ENCODE measurements around the gene PRRC2A. TPM values are rescaled to one million over a fixed set of nuclear protein-coding genes. Genes with fewer than 3 reads are reported as not detected.
A peak's percentile ranks its signal among the peaks of the same experiment; 100 is the strongest.

PRRC2A gene
- total RNA-seq, 3 donors from 2014 or later = 109 to 151 (median 120) TPM

DNA sequence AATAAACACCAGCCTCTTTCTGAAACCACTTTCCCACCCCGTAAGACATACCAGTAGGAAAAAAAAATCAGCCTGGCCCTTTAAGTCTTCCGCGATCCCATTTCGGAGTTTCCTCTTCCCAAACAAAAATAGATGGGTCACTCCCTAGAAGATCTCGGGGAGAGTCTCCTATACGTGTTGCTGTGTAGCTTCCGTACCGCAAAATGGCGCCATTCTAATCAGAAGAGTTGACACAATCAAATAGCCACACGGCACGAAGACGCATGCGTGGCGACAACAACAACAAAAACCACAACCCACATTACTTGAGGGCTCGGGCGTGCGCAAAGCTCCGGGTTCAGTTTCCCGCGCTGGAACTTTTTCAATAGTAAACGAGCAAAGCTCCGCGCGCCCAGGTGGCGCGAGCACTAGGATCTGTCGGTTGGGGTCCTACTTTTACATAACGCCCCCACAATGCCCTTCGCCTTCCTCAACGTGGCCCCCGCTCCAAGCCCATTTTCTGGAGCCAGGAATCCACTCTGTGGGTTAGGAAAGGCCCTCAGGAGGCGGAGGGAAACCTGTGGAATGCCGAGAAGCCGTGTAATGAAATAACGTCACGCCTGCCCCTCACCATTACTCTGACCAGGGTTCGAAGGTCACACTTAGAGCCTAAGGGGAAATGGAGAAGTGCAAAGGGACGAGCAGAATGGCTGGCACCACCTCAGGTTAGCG lies 44.4 kb downstream of the PRRC2A start, which contains the start of gene GPANK1:
Gene GPANK1, minus strand, starts transcription at position 208 of the 711 bp plus-strand sequence. CDS start 519 bp downstream, outside the sequence.
- TF ChIP-seq, protein P1, sequence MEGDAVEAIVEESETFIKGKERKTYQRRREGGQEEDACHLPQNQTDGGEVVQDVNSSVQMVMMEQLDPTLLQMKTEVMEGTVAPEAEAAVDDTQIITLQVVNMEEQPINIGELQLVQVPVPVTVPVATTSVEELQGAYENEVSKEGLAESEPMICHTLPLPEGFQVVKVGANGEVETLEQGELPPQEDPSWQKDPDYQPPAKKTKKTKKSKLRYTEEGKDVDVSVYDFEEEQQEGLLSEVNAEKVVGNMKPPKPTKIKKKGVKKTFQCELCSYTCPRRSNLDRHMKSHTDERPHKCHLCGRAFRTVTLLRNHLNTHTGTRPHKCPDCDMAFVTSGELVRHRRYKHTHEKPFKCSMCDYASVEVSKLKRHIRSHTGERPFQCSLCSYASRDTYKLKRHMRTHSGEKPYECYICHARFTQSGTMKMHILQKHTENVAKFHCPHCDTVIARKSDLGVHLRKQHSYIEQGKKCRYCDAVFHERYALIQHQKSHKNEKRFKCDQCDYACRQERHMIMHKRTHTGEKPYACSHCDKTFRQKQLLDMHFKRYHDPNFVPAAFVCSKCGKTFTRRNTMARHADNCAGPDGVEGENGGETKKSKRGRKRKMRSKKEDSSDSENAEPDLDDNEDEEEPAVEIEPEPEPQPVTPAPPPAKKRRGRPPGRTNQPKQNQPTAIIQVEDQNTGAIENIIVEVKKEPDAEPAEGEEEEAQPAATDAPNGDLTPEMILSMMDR (IDR thresholded peaks at IDR 0.05) = no peak
- peaks cover 10% of the 10 kb centered on the region for H3K36me3 ChIP-seq (ENCODE audit: low read depth)
- intact Hi-C loops (cut with DNase I, micrococcal nuclease) = no loop called here
- no peaks in the 10 kb centered on the region for H3K9me3 ChIP-seq
- peak; percentile 90 to 96 (median 94) for DNase-seq
- peaks cover 27% of the 10 kb centered on the region for H3K4me1 ChIP-seq (ENCODE audit: low read depth)
- ATAC-seq = peak; percentile 73
- peak within 1 kb of the TSS; percentile 81 for H3K4me3 ChIP-seq

DNA sequence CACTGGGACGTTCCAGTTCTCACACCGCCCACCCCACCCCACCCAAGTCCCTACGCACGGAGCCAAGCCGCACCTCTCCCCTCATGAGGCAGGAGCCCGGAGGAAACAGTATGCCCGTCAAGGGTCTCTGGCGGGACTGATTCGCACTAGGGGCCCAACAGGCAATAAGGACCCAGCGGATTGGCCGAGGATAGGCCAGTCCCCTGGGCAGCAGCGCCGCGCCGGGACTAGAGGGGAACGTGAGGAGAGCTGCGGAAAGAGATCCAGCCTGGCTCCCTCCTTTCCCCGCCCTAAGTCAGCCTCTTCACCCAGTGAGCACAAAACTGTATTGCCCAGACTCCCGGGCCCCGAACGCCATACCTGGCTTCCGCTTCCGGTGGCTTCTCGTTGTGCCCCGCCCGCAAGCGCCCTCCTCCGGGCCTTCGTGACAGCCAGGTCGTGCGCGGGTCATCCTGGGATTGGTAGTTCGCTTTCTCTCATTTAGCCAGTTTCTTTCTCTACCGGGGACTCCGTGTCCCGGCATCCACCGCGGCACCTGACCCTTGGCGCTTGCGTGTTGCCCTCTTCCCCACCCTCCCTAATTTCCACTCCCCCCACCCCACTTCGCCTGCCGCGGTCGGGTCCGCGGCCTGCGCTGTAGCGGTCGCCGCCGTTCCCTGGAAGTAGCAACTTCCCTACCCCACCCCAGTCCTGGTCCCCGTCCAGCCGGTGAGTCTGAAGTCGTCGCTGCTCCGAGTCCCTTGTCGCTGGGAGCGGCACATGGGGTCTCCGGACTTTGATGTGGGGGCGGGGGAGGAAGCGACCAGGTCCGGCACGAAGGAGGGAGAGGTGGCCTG lies 45.2 kb downstream of the PRRC2A start, which contains the start of gene CSNK2B:
Gene CSNK2B, plus strand, starts transcription at position 580 of the 836 bp plus-strand sequence. CDS start 752 bp downstream, outside the sequence.
- TF ChIP-seq, protein P1 (IDR thresholded peaks at IDR 0.05) = no peak
- Histone ChIP-seq H3K4me3 (peak within 1 kb of the TSS; percentile 81), H3K36me3 (ENCODE audit: low read depth) (peaks cover 10% of the 10 kb centered on the region), H3K9me3 (no peaks in the 10 kb centered on the region), H3K4me1 (ENCODE audit: low read depth) (peaks cover 27% of the 10 kb centered on the region)
- DNase-seq (peak; percentile 98 to 99 (median 99)), ATAC-seq (peak; percentile 91)
- intact Hi-C loops (cut with DNase I, micrococcal nuclease) = no loop called here

DNA sequence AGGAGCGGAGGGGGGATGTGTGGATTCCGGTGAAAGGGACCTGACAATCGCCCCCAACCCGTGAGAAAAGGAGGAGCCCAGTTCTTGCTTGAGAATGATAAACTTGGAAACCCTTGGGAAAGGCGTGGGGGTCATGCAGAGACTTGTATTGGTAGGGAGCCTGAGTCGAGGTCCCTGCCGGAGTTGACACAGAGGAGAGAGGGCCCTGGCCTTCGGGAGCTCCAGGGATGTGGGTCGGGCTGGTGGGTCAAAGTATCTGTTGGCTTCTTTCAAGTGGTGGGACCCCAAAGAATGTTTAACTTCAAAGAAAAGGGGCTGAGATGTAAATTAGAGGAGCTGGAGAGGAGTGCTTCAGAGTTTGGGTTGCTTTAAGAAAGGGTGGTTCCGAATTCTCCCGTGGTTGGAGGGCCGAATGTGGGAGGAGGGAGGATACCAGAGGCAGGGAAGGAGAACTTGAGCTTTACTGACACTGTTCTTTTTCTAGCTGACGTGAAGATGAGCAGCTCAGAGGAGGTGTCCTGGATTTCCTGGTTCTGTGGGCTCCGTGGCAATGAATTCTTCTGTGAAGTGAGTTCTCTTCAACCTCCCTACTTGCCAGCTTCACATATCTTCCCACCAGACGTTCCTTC lies 45.9 kb downstream of the PRRC2A start:
- Histone ChIP-seq H3K36me3 (ENCODE audit: low read depth) (peaks cover 10% of the 10 kb centered on the region), H3K4me3 (peak overlapping the region; percentile 81), H3K9me3 (no peaks in the 10 kb centered on the region), H3K4me1 (ENCODE audit: low read depth) (peaks cover 22% of the 10 kb centered on the region)
- DNase-seq = no peak
- no peak for ATAC-seq
- TF ChIP-seq, protein P1 (IDR thresholded peaks at IDR 0.05) = no peak
- intact Hi-C loops (cut with DNase I, micrococcal nuclease) = no loop called here

DNA sequence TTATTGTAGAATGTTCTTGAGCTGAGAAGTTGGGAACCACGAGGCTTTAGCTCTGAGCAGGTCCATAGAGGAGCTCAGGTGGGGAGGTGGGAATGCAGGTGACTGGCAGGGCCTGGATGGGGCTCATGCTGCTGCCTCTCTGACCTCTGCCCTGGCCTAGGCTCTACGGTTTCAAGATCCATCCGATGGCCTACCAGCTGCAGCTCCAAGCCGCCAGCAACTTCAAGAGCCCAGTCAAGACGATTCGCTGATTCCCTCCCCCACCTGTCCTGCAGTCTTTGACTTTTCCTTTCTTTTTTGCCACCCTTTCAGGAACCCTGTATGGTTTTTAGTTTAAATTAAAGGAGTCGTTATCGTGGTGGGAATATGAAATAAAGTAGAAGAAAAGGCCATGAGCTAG lies 49.2 kb downstream of the PRRC2A start, which contains the start of gene LY6G5B:
Gene LY6G5B, plus strand, starts transcription at position 301 of the 400 bp plus-strand sequence. CDS start 975 bp downstream, outside the sequence.
- intact Hi-C loops (cut with DNase I, micrococcal nuclease) = no loop called here
- DNase-seq (no peak), ATAC-seq (no peak)
- Histone ChIP-seq H3K36me3 (ENCODE audit: low read depth) (peaks cover 10% of the 10 kb centered on the region), H3K9me3 (no peaks in the 10 kb centered on the region), H3K4me1 (ENCODE audit: low read depth) (peaks cover 9% of the 10 kb centered on the region), H3K4me3 (no peak within 1 kb of the TSS)
- TF ChIP-seq, protein P1 (IDR thresholded peaks at IDR 0.05) = no peak

DNA sequence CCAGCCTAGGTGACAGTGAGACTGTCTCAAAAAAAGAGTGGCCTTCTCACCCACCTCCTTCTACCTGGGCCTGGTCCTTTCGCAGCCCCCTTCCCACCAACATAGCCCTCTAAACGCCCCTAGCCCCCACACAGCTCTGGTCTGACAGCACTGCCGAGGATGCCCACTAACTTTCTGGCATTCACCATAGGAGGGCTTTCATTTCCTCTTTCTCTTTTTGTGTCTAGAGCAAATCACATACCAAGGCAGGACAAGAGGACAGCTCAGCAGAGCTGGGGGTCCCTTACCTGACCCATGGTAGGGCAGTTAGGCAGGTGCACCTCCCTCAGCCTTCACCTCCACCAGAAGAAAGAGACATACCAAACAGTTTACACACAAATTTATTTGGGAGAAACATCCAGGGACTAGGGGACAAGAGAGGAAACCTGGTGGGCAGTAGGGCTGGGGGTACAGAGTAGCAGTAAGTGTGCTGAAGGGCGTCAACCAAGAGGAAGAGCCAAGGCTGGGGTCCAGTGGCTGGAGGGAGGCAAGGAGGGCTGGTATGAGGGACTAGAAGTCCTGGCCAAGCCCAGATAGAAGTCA lies 55.9 kb downstream of the PRRC2A start:
- H3K4me3 ChIP-seq = no peak overlapping the region
- intact Hi-C loops (cut with DNase I, micrococcal nuclease) = no loop called here
- H3K9me3 ChIP-seq = no peaks in the 10 kb centered on the region
- H3K4me1 ChIP-seq (ENCODE audit: low read depth) = peaks cover 11% of the 10 kb centered on the region
- TF ChIP-seq, protein P1 (IDR thresholded peaks at IDR 0.05) = no peak
- ATAC-seq (no peak), DNase-seq (no peak)
- no peaks in the 10 kb centered on the region for H3K36me3 ChIP-seq (ENCODE audit: low read depth)
